ENCODE data around the gene EPHA7. TPM values are rescaled to one million over a fixed set of nuclear protein-coding genes. Genes with fewer than 3 reads are reported as not detected.
A peak's percentile ranks its signal among the peaks of the same experiment; 100 is the strongest.

Gene EPHA7
- polyA plus RNA-seq, 1 donor, result 53.5 TPM

GRCh38 chr6:93394471-93394870 is 24.9 kb downstream of the EPHA7 start:
- no peak for DNase-seq

DNA sequence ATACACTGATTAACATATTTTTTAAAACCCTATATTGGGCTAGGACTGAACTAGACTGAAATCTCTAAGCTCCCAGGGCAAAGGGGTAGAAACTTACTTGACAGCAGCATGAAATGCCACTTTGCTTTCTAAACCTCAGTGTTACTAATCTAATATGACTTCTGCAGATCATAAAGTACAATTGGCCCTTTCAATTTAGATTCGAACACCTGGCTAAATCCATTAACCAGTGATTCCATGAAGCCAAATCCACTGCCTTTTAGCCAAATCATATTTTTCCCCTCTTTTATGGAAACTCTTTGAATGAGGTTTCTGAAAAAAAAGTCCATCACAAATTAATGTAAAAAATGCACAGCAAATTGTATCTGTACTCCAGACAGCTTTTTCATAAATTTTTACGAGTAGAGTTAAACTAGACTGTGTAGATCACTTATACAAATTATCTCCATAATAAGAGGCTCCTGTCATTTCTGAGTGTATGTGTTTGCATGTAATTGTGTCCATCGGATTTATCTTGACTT is 25.7 kb downstream of the EPHA7 start:
- DNase-seq, result no peak

GRCh38 chr6:93392797-93393196 is 26.6 kb downstream of the EPHA7 start:
- DNase-seq, result no peak

DNA sequence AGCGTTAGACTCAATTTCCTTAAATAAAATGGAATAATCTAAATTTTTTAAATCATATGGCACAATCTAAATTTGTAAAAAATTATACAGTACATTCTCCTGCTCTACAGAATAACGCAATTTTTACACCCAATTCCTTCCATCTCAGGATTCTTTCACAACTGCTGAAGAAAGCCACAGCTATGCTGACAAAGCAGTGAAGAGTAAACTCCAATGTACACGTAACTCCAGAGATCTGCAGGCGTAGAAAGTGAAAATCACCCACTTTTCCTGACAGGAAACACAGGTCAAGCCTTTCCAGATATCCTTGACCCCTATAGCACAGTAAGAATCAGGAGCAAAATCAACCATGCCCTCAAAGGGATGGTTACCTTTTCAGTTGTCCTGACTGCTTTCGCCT is 27.4 kb downstream of the EPHA7 start:
- DNase-seq, result no peak

DNA sequence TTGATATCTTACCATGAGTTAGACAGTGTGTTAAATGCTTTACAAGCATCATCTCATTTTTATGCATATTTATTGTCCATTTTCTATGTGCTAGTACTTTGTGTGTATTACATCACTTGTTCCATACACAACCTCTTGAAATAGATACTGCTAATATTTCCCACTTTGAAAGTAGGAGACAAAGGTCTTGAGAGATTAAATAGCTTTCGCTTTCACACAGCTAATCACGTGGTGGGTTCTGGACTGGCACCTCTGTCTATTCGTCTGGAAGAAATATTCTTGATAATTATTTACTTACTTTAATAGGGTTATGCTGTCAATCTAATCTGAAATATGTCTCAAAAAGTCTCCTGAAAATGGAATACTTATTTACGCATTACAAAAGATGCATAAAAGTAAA is 30.2 kb downstream of the EPHA7 start:
- DNase-seq, result no peak

- no peak for DNase-seq
These were observed 31.3 kb downstream of the EPHA7 start for GRCh38 chr6:93388070-93388469.

GRCh38 chr6:93376026-93376540 is 43.3 kb downstream of the EPHA7 start:
- DNase-seq, result no peak

DNA sequence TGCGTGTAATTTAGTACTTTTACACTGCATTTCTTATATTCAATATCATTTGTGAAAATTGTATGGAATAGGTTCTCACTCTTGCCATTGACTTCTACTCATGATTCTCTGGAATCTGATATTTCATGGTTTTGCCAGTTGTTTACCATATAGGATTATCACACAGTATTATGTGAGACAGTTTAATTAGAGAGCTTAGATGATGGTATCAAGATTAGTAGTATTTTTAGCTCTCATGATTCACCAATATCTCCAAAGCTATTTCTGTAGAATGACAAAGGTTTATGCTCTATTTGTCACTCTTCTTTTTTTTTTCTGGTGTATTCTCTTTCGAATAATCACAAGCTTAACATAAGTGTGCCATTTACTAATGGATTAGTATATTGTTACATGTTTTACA is 45.9 kb downstream of the EPHA7 start:
- no peak for DNase-seq

GRCh38 chr6:93371756-93372155 is 47.6 kb downstream of the EPHA7 start:
- no peak for DNase-seq

GRCh38 chr6:93369586-93370134 is 49.7 kb downstream of the EPHA7 start:
- no peak for DNase-seq

- no peak for DNase-seq
These were observed 52.9 kb downstream of the EPHA7 start for GRCh38 chr6:93366506-93366905.

- no peak for DNase-seq
These were observed 53.9 kb downstream of the EPHA7 start for GRCh38 chr6:93365445-93365844.

DNA sequence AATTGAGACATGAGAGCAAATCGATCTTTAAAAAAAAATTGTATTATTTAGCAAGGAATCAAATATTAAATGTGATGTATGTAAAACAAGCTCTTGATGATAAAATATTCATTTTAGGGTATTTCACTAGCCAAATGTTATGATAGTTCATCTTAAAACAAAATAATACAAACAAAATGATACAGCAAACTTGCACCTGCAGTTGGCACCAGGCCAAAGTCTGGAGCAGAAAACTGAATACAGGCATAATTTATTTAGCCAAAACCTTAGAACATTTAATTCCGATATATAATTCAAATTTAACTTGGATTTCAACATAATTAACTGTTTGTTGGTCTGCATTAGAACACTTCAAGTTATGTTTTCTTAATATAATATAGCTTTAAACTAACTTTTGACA is 60.9 kb downstream of the EPHA7 start:
- no peak for DNase-seq

DNA sequence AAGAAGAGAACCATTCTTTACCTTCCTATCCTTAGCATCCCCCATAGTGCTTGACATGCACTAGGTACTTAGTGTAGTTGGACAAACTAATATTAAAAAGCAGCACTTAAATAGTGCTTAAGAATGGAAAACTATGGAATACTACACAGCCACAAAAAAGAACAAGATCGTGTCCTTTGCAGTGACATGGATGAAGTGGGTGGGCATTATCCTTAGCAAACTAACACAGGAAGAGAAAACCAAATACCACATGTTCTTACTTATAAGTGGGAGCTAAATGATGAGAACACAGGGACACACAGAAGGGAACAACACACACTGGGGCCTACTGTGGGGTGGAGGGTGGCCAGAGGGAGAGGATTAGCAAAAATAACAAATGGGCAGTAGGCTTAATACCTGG is 66.8 kb downstream of the EPHA7 start:
- no peak for DNase-seq

DNA sequence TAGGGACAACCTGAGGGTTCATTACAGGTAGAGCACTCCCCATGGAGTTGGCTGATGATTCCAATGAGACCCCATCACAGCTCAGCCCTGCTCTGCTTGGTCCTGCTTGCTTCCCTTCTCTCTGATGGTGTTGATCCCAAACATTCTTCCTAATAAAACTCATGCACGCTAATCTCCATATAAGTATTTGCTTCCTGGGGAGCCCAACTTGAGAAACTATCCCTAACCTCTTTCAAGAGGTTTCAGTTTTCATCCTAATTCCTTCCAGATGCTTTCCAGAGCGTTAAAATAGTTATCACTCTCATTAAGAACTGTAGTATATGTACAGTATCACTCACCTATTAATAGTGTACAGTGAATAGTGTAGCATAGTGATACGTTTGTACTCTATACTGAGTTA is 68.1 kb downstream of the EPHA7 start:
- DNase-seq, result no peak

- no peak for DNase-seq
These were observed 68.6 kb downstream of the EPHA7 start for GRCh38 chr6:93350774-93351173.

DNA sequence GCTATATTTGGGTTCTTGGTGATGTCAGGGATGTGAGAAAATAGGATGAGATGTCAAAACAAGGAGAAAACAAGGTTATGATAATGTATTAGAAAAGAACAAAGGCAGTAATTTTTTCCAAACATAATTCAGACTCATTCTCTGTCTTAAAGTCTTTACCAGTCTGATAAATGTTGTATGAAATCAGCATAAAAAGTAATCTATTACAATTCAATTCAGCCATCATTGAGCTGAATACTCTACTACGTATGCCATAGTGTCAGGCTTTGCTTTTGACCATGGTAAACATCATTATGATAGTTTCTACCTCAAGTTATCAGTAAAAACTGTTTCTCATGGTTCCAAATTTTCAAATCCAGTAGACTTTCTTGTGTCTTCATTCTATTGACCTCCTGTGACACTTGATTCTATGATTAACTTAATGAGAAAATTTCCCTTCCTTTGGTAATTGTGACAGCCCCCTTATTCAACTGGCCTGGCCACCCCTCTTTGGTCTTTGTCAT is 75.0 kb downstream of the EPHA7 start:
- DNase-seq, result no peak

- DNase-seq, result no peak
These were observed 75.9 kb downstream of the EPHA7 start for GRCh38 chr6:93343476-93343875.

DNA sequence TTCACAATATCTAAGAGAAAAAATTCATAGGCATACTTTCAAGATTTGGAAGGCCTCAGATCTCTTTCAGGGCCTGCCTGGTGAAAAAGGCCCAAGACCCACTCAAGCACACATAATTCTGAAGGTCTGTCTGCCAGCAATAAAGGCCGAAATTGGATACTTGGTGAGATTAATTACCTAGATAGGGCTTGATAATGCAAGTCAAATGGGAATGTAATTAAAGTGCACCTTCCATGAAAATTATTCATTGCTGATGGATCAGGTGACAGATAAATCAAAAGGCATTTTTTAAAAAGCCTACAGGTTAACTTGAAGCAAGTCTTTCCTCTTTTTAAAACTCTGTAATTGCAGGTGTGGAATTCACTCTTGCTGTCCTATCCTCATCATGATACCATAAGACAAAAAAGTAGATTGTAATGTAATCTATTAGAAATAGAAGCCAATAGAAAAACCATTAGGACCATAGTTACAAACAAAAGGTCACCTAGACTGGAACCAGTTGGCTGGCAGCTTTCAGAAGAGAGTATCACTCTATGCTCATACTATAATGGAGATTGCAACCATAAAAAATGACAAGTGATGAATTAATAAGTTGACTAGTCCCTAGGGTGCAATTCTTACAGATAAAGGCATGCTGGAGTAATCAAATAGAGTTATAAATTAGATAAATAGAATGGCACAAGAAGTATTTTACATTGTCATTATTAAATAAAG is 77.3 kb downstream of the EPHA7 start:
- DNase-seq, result peak; percentile 37

- DNase-seq, result no peak
These were observed 81.5 kb downstream of the EPHA7 start for GRCh38 chr6:93337772-93338394.

- DNase-seq, result no peak
These were observed 82.3 kb downstream of the EPHA7 start for GRCh38 chr6:93337014-93337413.

GRCh38 chr6:93329301-93330000 is 89.9 kb downstream of the EPHA7 start:
- no peak for DNase-seq

GRCh38 chr6:93327857-93328256 is 91.5 kb downstream of the EPHA7 start:
- DNase-seq, result no peak

Data from left kidney (tissue), 2 donors.